OCI-M2 (cell line): ENCODE data around the gene NCR3LG1.

Experiments used
- DNase-seq: peaks from one replicate; lab custom pipeline; 2025; ENCODE audit not compliant: unreplicated experiment; lab: John Stamatoyannopoulos, UW

Gene NCR3LG1

GRCh38 chr11:17369684-17370243, 18.2 kb downstream of the NCR3LG1 start:
- no peak for DNase-seq

- DNase-seq = no peak
Measured at GRCh38 chr11:17371614-17372013, 20.0 kb downstream of the NCR3LG1 start.

- DNase-seq = no peak
Measured at GRCh38 chr11:17375547-17375946, 23.9 kb downstream of the NCR3LG1 start.

- DNase-seq = no peak
Measured at GRCh38 chr11:17376493-17376892, 24.9 kb downstream of the NCR3LG1 start.

GRCh38 chr11:17378655-17379054, 27.1 kb downstream of the NCR3LG1 start:
- no peak for DNase-seq

GRCh38 chr11:17379383-17380180, 28.0 kb downstream of the NCR3LG1 start:
- DNase-seq = no peak

- no peak for DNase-seq
Measured at GRCh38 chr11:17381156-17381555, 29.6 kb downstream of the NCR3LG1 start.

- DNase-seq = no peak
Measured at GRCh38 chr11:17382046-17382728, 30.6 kb downstream of the NCR3LG1 start.

- no peak for DNase-seq
Measured at GRCh38 chr11:17383461-17383860, 31.9 kb downstream of the NCR3LG1 start.

GRCh38 chr11:17384002-17384511, 32.5 kb downstream of the NCR3LG1 start:
- no peak for DNase-seq

GRCh38 chr11:17385492-17385891, 33.9 kb downstream of the NCR3LG1 start:
- no peak for DNase-seq

GRCh38 chr11:17385926-17386325, 34.3 kb downstream of the NCR3LG1 start:
- no peak for DNase-seq

- no peak for DNase-seq
Measured at GRCh38 chr11:17386331-17387084, 34.9 kb downstream of the NCR3LG1 start.

GRCh38 chr11:17387254-17387653, 35.7 kb downstream of the NCR3LG1 start:
- no peak for DNase-seq

GRCh38 chr11:17387811-17388210, 36.2 kb downstream of the NCR3LG1 start:
- DNase-seq = no peak

- no peak for DNase-seq
Measured at GRCh38 chr11:17388609-17389210, 37.1 kb downstream of the NCR3LG1 start, which contains the start of gene KCNJ11. Gene KCNJ11 (minus strand): TSS chr11:17388659. CDS start chr11:17388091, 568 bp downstream.

- no peak for DNase-seq
Measured at GRCh38 chr11:17389211-17389956, 37.8 kb downstream of the NCR3LG1 start.

- DNase-seq = no peak
Measured at GRCh38 chr11:17389957-17390649, 38.5 kb downstream of the NCR3LG1 start.
